Lung (tissue), 12 donors: ENCODE measurements around the gene CACNB1. TPM values are rescaled to one million over a fixed set of nuclear protein-coding genes. Genes with fewer than 3 reads are reported as not detected.
A peak's percentile ranks its signal among the peaks of the same experiment; 100 is the strongest.

ENCODE experiments used
- ATAC-seq: fragments of 200-7000 bp; cut with Tn5 transposase; one replicate; pipeline ENCODE4 v1.9.1; 2020; ENCODE audit warnings: moderate number of reproducible peaks; ENCODE audit not compliant: insufficient read depth, low FRiP score
- DNase-seq, 3 donors: peaks; one replicate each; pipeline ENCODE4 v3.0.0-alpha.2; 2013 to 2017
- H3K27ac ChIP-seq, 2 donors: one replicate each; pipeline ENCODE4 v1.5.1; 2013; ENCODE audit warnings: mild to moderate bottlenecking in 2 of 2, moderate library complexity in 2 of 2, control low read depth in 1 of 2, inconsistent platforms in 1 of 2, low read depth in 1 of 2, low read length in 1 of 2
- H3K27me3 ChIP-seq, 3 donors: one replicate each; pipeline ENCODE4 v1.5.1; 2013; ENCODE audit warnings: low read length in 2 of 3; ENCODE audit not compliant: control insufficient read depth in 3 of 3, insufficient read depth in 3 of 3
- H3K36me3 ChIP-seq, 4 donors: one replicate each; pipeline ENCODE4 v1.5.1; 2013; ENCODE audit warnings: low read length in 4 of 4, mild to moderate bottlenecking in 1 of 4, moderate library complexity in 1 of 4; ENCODE audit not compliant: control insufficient read depth in 4 of 4, insufficient read depth in 4 of 4
- H3K4me1 ChIP-seq, 5 donors: one replicate each; pipeline ENCODE4 v1.5.1; 2013; ENCODE audit warnings: low read length in 5 of 5, mild to moderate bottlenecking in 2 of 5, moderate library complexity in 1 of 5; ENCODE audit not compliant: control insufficient read depth in 5 of 5, insufficient read depth in 5 of 5
- H3K4me3 ChIP-seq: one replicate; pipeline ENCODE4 v1.5.1; 2013; ENCODE audit warnings: mild to moderate bottlenecking, control low read depth, moderate library complexity
- H3K9ac ChIP-seq, 2 donors: one replicate each; pipeline ENCODE4 v1.5.1; 2013; ENCODE audit warnings: low read length in 2 of 2, control low read depth in 1 of 2; ENCODE audit not compliant: insufficient read depth in 1 of 2
- H3K9me3 ChIP-seq, 4 donors: one replicate each; pipeline ENCODE4 v1.5.1; 2013; ENCODE audit warnings: low read length in 3 of 4, mild to moderate bottlenecking in 1 of 4, moderate library complexity in 1 of 4; ENCODE audit not compliant: control insufficient read depth in 4 of 4, insufficient read depth in 3 of 4
- WGBS, 2 donors: extraction: QIAGEN DNeasy Blood & Tissue Kit; methylation state at CpG; one replicate each; pipeline ENCODE4 v1.1.7; 2013; 5-methylcytosine and 5-hydroxymethylcytosine counted together
- polyA plus RNA-seq, 2 donors: library from polyadenylated mRNA; stranded (reverse); fragments of 200-250 nt; gene quantifications; one replicate each; pipeline ENCODE4 v1.2.1, GENCODE V29; 2013
- total RNA-seq, 2 donors: library from RNA; depleted of rRNA in 1 of 2; stranded (reverse); fragments of >200 nt in 1 of 2; gene quantifications; one replicate each; pipeline ENCODE4 v1.2.1, GENCODE V29; 2014 to 2021
- TF ChIP-seq, protein P1 (sequence below): IDR thresholded peaks from 2 replicates; pipeline ENCODE4 v1.5.1; 2012; ENCODE audit warnings: mild to moderate bottlenecking; ENCODE audit errors: control extremely low read depth, extremely low read depth
- donor health status: control.
- donor health status: control.
- donor health status: Bipolar disorder and iron deficiency.
- donor health status: healthy.
- donor health status: DM: yes; HTN: yes; CAD: no.

The CACNB1 gene
- total and polyA plus RNA-seq, 4 donors, result 6.8 to 49.6 (median 21.7) TPM

DNA sequence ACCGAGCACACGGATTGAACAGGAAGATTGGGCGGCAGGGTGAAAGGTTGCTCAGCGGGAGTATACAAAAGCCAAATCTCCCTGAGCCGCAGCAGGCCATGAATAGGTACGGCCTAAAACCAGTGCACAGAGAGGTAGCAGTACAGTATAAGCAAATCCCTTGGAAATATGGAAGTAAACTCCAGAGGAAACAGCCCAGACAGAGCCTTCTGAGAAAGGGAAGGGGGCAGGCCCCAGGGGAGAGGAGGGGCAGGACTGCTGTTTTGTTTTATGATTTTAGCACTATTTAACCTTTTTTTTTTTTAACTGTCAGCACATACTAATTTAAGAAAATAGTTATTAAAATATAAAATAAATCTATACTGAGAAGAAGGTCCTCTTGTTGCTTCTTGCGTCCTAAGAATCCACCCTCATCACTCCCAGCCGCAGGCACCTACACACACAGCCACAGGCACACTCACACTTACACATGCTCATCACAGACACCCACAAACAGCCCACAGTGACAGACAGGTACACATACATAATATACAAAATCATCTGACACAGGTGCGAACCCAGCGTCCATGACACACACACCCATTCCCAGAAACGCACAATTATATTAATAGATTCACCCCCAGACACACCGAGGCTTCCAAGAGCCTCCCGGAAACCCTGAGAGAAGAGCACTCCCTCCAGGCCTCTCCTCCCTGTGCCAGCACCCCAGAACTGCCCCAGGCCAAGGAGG is 58.9 kb downstream of the CACNB1 start:
- TF ChIP-seq, protein P1, sequence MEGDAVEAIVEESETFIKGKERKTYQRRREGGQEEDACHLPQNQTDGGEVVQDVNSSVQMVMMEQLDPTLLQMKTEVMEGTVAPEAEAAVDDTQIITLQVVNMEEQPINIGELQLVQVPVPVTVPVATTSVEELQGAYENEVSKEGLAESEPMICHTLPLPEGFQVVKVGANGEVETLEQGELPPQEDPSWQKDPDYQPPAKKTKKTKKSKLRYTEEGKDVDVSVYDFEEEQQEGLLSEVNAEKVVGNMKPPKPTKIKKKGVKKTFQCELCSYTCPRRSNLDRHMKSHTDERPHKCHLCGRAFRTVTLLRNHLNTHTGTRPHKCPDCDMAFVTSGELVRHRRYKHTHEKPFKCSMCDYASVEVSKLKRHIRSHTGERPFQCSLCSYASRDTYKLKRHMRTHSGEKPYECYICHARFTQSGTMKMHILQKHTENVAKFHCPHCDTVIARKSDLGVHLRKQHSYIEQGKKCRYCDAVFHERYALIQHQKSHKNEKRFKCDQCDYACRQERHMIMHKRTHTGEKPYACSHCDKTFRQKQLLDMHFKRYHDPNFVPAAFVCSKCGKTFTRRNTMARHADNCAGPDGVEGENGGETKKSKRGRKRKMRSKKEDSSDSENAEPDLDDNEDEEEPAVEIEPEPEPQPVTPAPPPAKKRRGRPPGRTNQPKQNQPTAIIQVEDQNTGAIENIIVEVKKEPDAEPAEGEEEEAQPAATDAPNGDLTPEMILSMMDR, result no peak
- ATAC-seq (no peak), DNase-seq (no peak)
- H3K9ac ChIP-seq, result no peak overlapping the region
- 91 to 95% methylated on average over 13 of the region's 13 CpGs for WGBS, 2 donors
- H3K9me3 ChIP-seq, result no peaks in the 10 kb centered on the region
- H3K36me3 ChIP-seq, result no peaks in the 10 kb centered on the region
- no peaks in the 10 kb centered on the region for H3K27me3 ChIP-seq
- H3K4me3 ChIP-seq, result no peak overlapping the region
- H3K4me1 ChIP-seq, result peaks cover 0 to 4% (median 0%) of the 10 kb centered on the region in 5 donors
- no peak overlapping the region for H3K27ac ChIP-seq

GRCh38 chr17:39134878-39135277 is 62.6 kb downstream of the CACNB1 start:
- Histone ChIP-seq H3K27me3 (no peaks in the 10 kb centered on the region), H3K4me1 (peaks cover 0 to 10% (median 0%) of the 10 kb centered on the region in 5 donors), H3K27ac (no peak overlapping the region), H3K9me3 (no peaks in the 10 kb centered on the region), H3K36me3 (no peaks in the 10 kb centered on the region), H3K4me3 (no peak overlapping the region), H3K9ac (no peak overlapping the region)
- WGBS, 2 donors, result 76 to 78% methylated on average over 6 of the region's 6 CpGs
- ATAC-seq, result no peak
- TF ChIP-seq, protein P1, result no peak
- DNase-seq, result no peak

DNA sequence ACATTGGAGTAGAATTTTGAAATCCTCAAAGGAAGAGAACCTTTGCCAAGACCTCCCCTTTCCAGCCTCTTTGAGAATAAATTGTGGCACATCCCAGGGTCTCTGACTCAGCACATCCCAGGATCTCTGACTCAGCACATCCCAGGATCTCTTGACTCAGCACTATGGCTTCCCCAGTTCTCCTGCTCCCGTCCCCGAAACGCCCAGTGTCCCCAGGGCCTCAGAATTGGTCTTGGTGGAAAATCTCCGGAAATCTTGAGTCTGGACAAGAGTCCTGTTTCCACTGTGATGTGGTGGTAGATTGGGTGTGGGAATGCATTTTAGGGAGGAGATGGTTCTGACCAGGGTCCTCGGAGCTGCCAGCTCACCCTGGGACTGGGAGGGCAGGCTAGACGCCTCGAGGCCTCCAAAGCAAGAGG is 65.3 kb downstream of the CACNB1 start:
- TF ChIP-seq, protein P1, result no peak
- Histone ChIP-seq H3K27me3 (no peaks in the 10 kb centered on the region), H3K9me3 (no peaks in the 10 kb centered on the region), H3K36me3 (no peaks in the 10 kb centered on the region), H3K4me1 (peaks cover 0 to 10% (median 0%) of the 10 kb centered on the region in 5 donors), H3K4me3 (no peak overlapping the region), H3K9ac (no peak overlapping the region), H3K27ac (no peak overlapping the region)
- 89 to 92% methylated on average over 7 of the region's 7 CpGs for whole genome bisulfite sequencing, 2 donors
- no peak for ATAC-seq
- DNase-seq, result peak in 2 of 3 donors; percentile 54 to 73

- Histone ChIP-seq H3K9ac (no peak overlapping the region), H3K36me3 (no peaks in the 10 kb centered on the region), H3K4me3 (no peak overlapping the region), H3K27me3 (no peaks in the 10 kb centered on the region), H3K27ac (no peak overlapping the region), H3K4me1 (peaks cover 0 to 14% (median 0%) of the 10 kb centered on the region in 5 donors), H3K9me3 (no peaks in the 10 kb centered on the region)
- DNase-seq (no peak), ATAC-seq (no peak)
- TF ChIP-seq, protein P1, result no peak
- WGBS, 2 donors, result 80 to 81% methylated on average over 6 of the region's 6 CpGs
Measured at GRCh38 chr17:39131616-39132015, 65.9 kb downstream of the CACNB1 start.
